ENCODE measurements around the gene AIDA.
"Not testable (repeated sequence)": the region's sequence is repeated elsewhere in the genome, so short reads cannot be mapped to it uniquely, and the experiment has no call there.

AIDA gene

GRCh38 chr1:222709700-222710153 is 2.6 kb downstream of the AIDA start:
- Histone ChIP-seq H3K9ac (ENCODE audit: low read length) (no peak overlapping the region), H3K36me3 (ENCODE audit: control insufficient read depth, low read depth, low read length) (no peaks in the 10 kb centered on the region), H3K4me3 (ENCODE audit: low read length) (no peak overlapping the region), H3K27ac (ENCODE audit: low read length) (no peak overlapping the region), H3K4me1 (ENCODE audit: control insufficient read depth, low read depth, low read length) (peaks cover 5% of the 10 kb centered on the region), H3K9me3 (ENCODE audit: control insufficient read depth, low read depth, low read length) (peaks cover 2% of the 10 kb centered on the region), H3K27me3 (ENCODE audit: control insufficient read depth, insufficient read depth, low read length) (no peaks in the 10 kb centered on the region)

- Histone ChIP-seq H3K4me1 (ENCODE audit: control insufficient read depth, low read depth, low read length) (peaks cover 5% of the 10 kb centered on the region), H3K27ac (ENCODE audit: low read length) (no peak overlapping the region), H3K27me3 (ENCODE audit: control insufficient read depth, insufficient read depth, low read length) (no peaks in the 10 kb centered on the region), H3K36me3 (ENCODE audit: control insufficient read depth, low read depth, low read length) (peaks cover 11% of the 10 kb centered on the region), H3K9me3 (ENCODE audit: control insufficient read depth, low read depth, low read length) (peaks cover 8% of the 10 kb centered on the region), H3K4me3 (ENCODE audit: low read length) (no peak overlapping the region), H3K9ac (ENCODE audit: low read length) (no peak overlapping the region)
Observed at GRCh38 chr1:222706815-222707214, 5.5 kb downstream of the AIDA start.

- H3K9me3 ChIP-seq (ENCODE audit: control insufficient read depth, low read depth, low read length): peaks cover 8% of the 10 kb centered on the region
- H3K4me1 ChIP-seq (ENCODE audit: control insufficient read depth, low read depth, low read length): no peaks in the 10 kb centered on the region
- no peaks in the 10 kb centered on the region for H3K27me3 ChIP-seq (ENCODE audit: control insufficient read depth, insufficient read depth, low read length)
- H3K9ac ChIP-seq (ENCODE audit: low read length): no peak overlapping the region
- H3K36me3 ChIP-seq (ENCODE audit: control insufficient read depth, low read depth, low read length): peaks cover 14% of the 10 kb centered on the region
- H3K27ac ChIP-seq (ENCODE audit: low read length): no peak overlapping the region
- H3K4me3 ChIP-seq (ENCODE audit: low read length): no peak overlapping the region
Observed at GRCh38 chr1:222704260-222704659, 8.0 kb downstream of the AIDA start.

- H3K9me3 ChIP-seq (ENCODE audit: control insufficient read depth, low read depth, low read length): peaks cover 8% of the 10 kb centered on the region
- no peak overlapping the region for H3K27ac ChIP-seq (ENCODE audit: low read length)
- H3K9ac ChIP-seq (ENCODE audit: low read length): no peak overlapping the region
- no peaks in the 10 kb centered on the region for H3K27me3 ChIP-seq (ENCODE audit: control insufficient read depth, insufficient read depth, low read length)
- no peak overlapping the region for H3K4me3 ChIP-seq (ENCODE audit: low read length)
- peaks cover 14% of the 10 kb centered on the region for H3K36me3 ChIP-seq (ENCODE audit: control insufficient read depth, low read depth, low read length)
- no peaks in the 10 kb centered on the region for H3K4me1 ChIP-seq (ENCODE audit: control insufficient read depth, low read depth, low read length)
Observed at GRCh38 chr1:222702210-222702609, 10.1 kb downstream of the AIDA start.

- H3K9ac ChIP-seq (ENCODE audit: low read length): no peak overlapping the region
- H3K9me3 ChIP-seq (ENCODE audit: control insufficient read depth, low read depth, low read length): no peaks in the 10 kb centered on the region
- no peaks in the 10 kb centered on the region for H3K27me3 ChIP-seq (ENCODE audit: control insufficient read depth, insufficient read depth, low read length)
- no peak overlapping the region for H3K27ac ChIP-seq (ENCODE audit: low read length)
- peaks cover 11% of the 10 kb centered on the region for H3K36me3 ChIP-seq (ENCODE audit: control insufficient read depth, low read depth, low read length)
- H3K4me1 ChIP-seq (ENCODE audit: control insufficient read depth, low read depth, low read length): no peaks in the 10 kb centered on the region
- no peak overlapping the region for H3K4me3 ChIP-seq (ENCODE audit: low read length)
Observed at GRCh38 chr1:222697826-222698225, 14.5 kb downstream of the AIDA start.

GRCh38 chr1:222697203-222697602 is 15.1 kb downstream of the AIDA start:
- H3K9me3 ChIP-seq (ENCODE audit: control insufficient read depth, low read depth, low read length): no peaks in the 10 kb centered on the region
- H3K4me1 ChIP-seq (ENCODE audit: control insufficient read depth, low read depth, low read length): no peaks in the 10 kb centered on the region
- no peak overlapping the region for H3K4me3 ChIP-seq (ENCODE audit: low read length)
- H3K9ac ChIP-seq (ENCODE audit: low read length): no peak overlapping the region
- H3K27ac ChIP-seq (ENCODE audit: low read length): no peak overlapping the region
- no peaks in the 10 kb centered on the region for H3K27me3 ChIP-seq (ENCODE audit: control insufficient read depth, insufficient read depth, low read length)
- H3K36me3 ChIP-seq (ENCODE audit: control insufficient read depth, low read depth, low read length): peaks cover 5% of the 10 kb centered on the region

- Histone ChIP-seq H3K4me3 (ENCODE audit: low read length) (no peak overlapping the region), H3K27ac (ENCODE audit: low read length) (no peak overlapping the region), H3K9ac (ENCODE audit: low read length) (no peak overlapping the region), H3K4me1 (ENCODE audit: control insufficient read depth, low read depth, low read length) (no peaks in the 10 kb centered on the region), H3K9me3 (ENCODE audit: control insufficient read depth, low read depth, low read length) (no peaks in the 10 kb centered on the region), H3K36me3 (ENCODE audit: control insufficient read depth, low read depth, low read length) (peaks cover 3% of the 10 kb centered on the region), H3K27me3 (ENCODE audit: control insufficient read depth, insufficient read depth, low read length) (no peaks in the 10 kb centered on the region)
Observed at GRCh38 chr1:222696741-222697140, 15.6 kb downstream of the AIDA start.

GRCh38 chr1:222694927-222695326 is 17.4 kb downstream of the AIDA start:
- no peaks in the 10 kb centered on the region for H3K9me3 ChIP-seq (ENCODE audit: control insufficient read depth, low read depth, low read length)
- no peaks in the 10 kb centered on the region for H3K36me3 ChIP-seq (ENCODE audit: control insufficient read depth, low read depth, low read length)
- no peaks in the 10 kb centered on the region for H3K27me3 ChIP-seq (ENCODE audit: control insufficient read depth, insufficient read depth, low read length)
- H3K4me1 ChIP-seq (ENCODE audit: control insufficient read depth, low read depth, low read length): no peaks in the 10 kb centered on the region
- no peak overlapping the region for H3K9ac ChIP-seq (ENCODE audit: low read length)
- H3K4me3 ChIP-seq (ENCODE audit: low read length): no peak overlapping the region
- H3K27ac ChIP-seq (ENCODE audit: low read length): no peak overlapping the region

GRCh38 chr1:222691016-222691415 is 21.3 kb downstream of the AIDA start:
- H3K27me3 ChIP-seq (ENCODE audit: control insufficient read depth, insufficient read depth, low read length): no peaks in the 10 kb centered on the region
- H3K4me3 ChIP-seq (ENCODE audit: low read length): no peak overlapping the region
- peaks cover 11% of the 10 kb centered on the region for H3K36me3 ChIP-seq (ENCODE audit: control insufficient read depth, low read depth, low read length)
- no peaks in the 10 kb centered on the region for H3K4me1 ChIP-seq (ENCODE audit: control insufficient read depth, low read depth, low read length)
- H3K9me3 ChIP-seq (ENCODE audit: control insufficient read depth, low read depth, low read length): no peaks in the 10 kb centered on the region
- no peak overlapping the region for H3K9ac ChIP-seq (ENCODE audit: low read length)
- no peak overlapping the region for H3K27ac ChIP-seq (ENCODE audit: low read length)

GRCh38 chr1:222680080-222680479 is 32.2 kb downstream of the AIDA start:
- Histone ChIP-seq H3K9me3 (ENCODE audit: control insufficient read depth, low read depth, low read length) (no peaks in the 10 kb centered on the region), H3K36me3 (ENCODE audit: control insufficient read depth, low read depth, low read length) (peaks cover 14% of the 10 kb centered on the region), H3K27me3 (ENCODE audit: control insufficient read depth, insufficient read depth, low read length) (no peaks in the 10 kb centered on the region), H3K27ac (ENCODE audit: low read length) (no peak overlapping the region), H3K4me3 (ENCODE audit: low read length) (no peak overlapping the region), H3K4me1 (ENCODE audit: control insufficient read depth, low read depth, low read length) (no peaks in the 10 kb centered on the region), H3K9ac (ENCODE audit: low read length) (no peak overlapping the region)

- Histone ChIP-seq H3K9ac (ENCODE audit: low read length) (no peak overlapping the region), H3K4me1 (ENCODE audit: control insufficient read depth, low read depth, low read length) (no peaks in the 10 kb centered on the region), H3K27ac (ENCODE audit: low read length) (no peak overlapping the region), H3K9me3 (ENCODE audit: control insufficient read depth, low read depth, low read length) (no peaks in the 10 kb centered on the region), H3K4me3 (ENCODE audit: low read length) (no peak overlapping the region), H3K36me3 (ENCODE audit: control insufficient read depth, low read depth, low read length) (peaks cover 56% of the 10 kb centered on the region), H3K27me3 (ENCODE audit: control insufficient read depth, insufficient read depth, low read length) (no peaks in the 10 kb centered on the region)
Observed at GRCh38 chr1:222670110-222670509, 42.2 kb downstream of the AIDA start.

GRCh38 chr1:222669107-222669506 is 43.2 kb downstream of the AIDA start:
- H3K9ac ChIP-seq (ENCODE audit: low read length); H3K4me3 ChIP-seq (ENCODE audit: low read length); H3K9me3 ChIP-seq (ENCODE audit: control insufficient read depth, low read depth, low read length); H3K27ac ChIP-seq (ENCODE audit: low read length); H3K4me1 ChIP-seq (ENCODE audit: control insufficient read depth, low read depth, low read length); H3K27me3 ChIP-seq (ENCODE audit: control insufficient read depth, insufficient read depth, low read length): not testable (repeated sequence)
- H3K36me3 ChIP-seq (ENCODE audit: control insufficient read depth, low read depth, low read length): peaks cover 58% of the 10 kb centered on the region
